HK-2 (cell line): ENCODE data around the gene JMJD1C.

Source experiments
- DNase-seq: peaks from one replicate; pipeline ENCODE4 v3.0.0-alpha.2; 2018; ENCODE audit not compliant: unreplicated experiment

The JMJD1C gene

DNA sequence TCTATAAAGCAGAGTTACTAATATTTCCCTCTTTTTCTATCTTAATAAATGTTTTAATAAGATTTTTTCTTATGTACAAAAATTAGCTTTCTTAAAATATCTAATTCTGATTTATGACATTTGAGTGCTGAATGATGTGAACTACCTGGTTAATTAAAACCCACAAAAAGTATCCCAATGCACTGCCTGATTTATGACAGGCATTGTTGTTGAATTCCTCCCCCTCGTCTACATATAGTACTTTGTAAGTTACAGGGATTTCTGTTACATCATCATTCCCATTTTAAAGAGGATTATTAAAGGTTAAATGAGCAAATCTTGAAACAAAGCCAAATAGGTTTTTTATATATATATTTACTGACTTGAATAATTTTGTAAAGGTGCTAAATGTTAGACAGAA lies 241.5 kb downstream of the JMJD1C start:
- no peak for DNase-seq

DNA sequence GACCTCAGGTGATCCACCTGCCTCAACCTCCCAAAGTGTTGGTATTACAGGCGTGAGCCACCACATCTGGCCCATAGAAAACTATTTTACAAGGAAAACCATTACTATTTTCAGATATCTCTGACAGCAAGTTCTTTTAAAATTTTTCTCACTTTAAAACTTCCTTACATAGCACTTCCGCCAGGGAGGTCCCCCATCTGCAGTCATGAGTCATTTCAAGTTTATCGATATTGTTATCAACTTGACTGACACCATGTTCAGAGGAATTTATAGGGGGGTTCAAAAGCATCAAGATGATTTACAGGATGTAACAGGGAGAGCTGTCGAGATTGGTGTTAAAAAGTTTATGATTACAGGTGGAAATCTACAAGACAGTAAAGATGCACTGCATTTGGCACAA lies 243.8 kb downstream of the JMJD1C start:
- DNase-seq, result no peak

DNA sequence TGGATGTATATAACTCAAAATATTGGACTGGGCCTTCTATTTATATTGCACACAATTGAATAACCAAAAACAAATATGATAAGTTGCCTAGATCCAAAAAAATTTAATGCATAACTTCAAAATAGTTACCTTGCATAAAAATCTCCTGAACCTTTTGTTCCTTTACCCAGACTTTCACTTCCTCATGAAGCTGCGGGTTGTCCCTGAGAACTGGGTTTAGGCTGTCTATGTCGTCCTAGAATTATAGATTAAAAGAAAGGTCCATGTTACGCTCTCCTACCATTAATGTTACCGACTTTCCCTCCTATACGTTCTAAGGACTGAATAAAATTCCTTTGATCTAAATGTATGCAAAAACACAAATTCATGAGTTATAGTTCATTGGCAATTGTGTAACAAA lies 246.0 kb downstream of the JMJD1C start:
- no peak for DNase-seq

DNA sequence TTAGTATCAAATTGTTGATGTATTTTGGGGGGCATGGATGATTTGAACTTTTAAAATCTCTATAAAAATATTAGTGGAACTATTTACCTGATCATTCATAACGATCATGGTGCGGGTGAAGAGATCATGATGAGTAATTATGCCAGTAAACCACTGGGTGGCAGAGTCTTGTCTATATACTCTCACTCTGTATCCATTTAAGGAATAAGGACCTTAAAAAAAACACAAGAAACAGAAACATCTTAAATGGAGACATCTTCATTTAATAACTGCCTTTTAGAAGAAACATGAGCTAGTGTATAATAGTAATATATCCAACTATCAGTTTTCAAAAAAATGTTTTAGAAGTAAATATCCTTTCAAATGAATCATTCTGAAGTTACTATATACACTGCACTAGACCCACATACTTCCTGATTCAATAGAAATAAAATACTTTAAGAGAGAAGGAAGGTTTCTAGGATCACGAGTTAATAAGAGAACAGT lies 248.6 kb downstream of the JMJD1C start:
- no peak for DNase-seq

DNA sequence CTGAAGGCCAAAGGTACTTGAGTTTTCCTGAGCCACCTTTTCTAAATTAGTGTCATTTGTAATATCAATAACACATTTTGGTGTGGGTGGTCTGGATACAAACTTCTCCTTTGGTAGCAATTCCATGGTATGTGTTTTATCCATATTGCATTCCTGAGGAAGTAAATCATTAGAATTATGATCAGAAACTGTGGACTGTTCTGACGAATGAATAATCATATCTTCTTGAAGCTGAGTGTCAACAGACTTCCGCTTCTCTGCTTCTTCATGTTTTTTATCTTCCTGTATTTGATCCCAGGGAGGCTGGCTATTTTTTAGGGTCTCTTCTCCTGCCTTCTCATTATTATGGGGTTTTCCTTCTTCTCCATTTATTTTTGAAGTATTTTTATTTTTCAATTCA lies 251.2 kb downstream of the JMJD1C start:
- DNase-seq, result no peak

DNA sequence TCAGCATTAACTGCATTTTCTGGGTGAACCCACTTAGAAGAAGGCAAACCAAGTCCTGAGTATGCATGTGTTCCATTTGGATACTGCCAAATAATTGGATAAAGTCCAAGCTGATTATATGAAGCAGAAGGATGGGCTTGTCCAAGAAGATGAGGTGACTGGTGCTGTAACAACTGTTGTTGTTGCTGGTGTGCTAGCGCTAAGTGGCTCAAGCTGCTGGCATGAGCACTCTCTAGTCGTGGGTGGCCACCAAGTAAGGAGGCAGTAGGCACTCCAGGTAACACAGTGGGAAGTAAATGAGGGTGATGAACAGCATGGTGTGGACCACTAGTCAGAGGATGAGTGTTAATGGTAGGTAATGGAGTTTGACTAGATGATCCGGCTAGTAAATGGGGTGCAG lies 252.3 kb downstream of the JMJD1C start:
- DNase-seq, result no peak

DNA sequence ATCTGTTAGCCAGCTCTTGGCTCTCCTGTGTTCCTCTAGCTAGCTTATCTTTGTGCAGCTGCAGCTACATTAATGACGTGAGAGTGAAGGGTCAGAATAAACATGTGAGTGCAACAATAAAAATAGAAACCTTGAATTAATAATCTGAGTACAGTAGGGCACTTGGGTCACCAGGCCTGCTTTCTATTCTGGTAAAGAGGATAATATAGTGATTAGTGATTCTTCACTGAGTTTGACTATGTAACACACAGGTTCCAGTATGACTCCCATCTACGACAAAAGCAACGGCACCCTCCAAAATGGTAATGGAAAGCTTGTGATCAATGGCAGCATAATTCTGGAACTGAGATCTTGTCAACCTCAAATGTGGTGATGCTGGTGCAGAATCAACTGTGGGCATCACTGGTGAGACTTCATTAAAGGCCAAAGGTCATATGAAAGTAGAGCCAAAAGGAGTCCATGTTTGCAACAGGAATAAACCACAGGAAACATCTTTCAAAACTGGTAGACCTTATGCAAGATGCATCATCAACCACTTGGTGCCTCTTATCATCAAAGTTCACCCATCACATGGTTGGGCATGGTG lies 255.1 kb downstream of the JMJD1C start:
- DNase-seq, result no peak

DNA sequence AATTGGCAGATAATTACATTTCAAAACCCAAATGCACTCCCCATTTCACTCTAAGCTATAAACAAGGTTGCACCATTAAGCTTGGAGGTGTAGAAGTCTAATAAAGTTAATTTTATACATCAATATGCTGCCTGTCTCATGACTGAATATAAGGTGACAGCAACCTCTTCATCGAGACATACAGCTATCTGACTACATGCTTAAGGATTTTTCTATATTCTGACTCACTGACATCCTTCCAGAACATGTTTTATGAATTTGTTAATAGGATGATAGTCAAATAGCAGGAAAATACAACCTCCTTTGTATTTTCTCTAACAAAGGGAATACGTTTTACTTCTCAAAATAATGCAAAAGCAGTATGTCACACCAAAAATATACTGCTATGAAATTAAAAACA lies 256.1 kb downstream of the JMJD1C start:
- no peak for DNase-seq

DNA sequence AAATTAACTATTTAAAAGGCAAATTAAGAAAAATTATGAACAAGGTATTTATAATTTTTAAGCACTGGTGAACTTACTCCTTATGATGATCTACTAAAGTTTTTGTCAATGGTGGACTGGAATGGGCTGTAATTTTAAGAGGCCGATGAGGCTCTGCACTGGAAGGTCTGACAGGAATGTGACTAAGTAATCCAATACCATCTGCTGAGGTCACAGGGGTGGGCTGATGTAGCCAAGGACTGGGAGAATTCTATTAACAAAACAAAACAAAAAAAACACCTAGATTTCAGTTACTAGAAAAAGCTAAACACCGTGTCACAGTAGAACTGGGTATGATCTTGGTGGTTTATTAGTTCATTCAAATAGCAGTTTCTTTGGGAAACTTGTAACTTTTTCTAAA lies 256.8 kb downstream of the JMJD1C start:
- DNase-seq, result peak; percentile 11

DNA sequence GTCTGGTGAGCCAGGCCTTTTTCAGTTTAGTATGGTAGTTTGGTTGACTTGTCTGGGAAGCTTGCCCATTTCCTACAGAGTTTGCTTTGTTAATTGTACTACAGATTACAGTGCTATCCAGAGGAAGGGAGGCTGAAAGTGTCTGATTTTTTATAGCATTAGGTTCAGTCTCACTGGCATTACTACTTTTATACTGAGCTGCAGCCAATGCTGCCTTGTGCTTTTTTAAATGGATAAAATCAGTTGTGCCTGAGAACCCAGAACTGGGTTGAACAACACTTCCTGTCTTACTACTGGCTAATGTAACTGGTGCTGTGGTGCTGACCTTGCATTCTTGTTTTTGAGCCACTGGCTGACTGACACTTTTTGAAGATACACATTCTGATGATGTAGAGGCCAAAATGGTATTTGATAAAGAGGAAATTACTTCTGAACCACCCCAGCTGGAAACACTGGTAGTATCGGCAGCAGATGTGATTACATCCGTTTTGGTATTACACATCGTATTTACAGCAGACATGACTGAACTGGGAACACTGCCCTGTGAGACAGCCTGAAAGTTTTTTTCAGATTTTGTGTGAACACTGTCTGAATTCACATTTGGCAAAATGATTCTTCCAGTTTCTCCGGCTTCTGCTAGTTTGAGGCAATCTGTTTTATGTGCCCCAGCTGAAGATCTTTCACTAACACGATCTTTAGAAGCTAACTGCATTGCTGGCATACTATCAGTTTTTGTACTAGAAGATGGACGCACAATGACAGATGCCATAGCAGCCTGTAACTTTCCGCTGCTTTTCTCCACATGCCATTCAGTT lies 258.6 kb downstream of the JMJD1C start:
- no peak for DNase-seq

DNA sequence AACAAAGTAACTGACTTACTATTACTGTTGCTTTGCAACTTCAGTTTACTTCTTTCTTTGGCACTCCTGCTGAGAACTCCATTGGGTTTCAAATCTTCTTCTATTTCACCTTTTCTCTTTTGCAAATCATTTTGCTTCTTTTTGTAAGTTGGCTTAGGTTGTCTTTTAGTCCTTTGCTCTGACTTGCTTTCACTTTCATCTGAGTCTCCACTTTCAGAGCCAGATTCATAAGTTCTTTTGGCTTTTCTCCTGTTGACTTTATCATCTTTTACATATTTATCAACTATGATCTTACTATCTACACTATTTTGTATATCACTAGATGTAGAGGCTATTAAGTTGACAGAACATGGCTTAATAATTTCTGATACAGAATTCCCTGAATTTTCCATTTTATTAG lies 259.2 kb downstream of the JMJD1C start:
- no peak for DNase-seq

DNA sequence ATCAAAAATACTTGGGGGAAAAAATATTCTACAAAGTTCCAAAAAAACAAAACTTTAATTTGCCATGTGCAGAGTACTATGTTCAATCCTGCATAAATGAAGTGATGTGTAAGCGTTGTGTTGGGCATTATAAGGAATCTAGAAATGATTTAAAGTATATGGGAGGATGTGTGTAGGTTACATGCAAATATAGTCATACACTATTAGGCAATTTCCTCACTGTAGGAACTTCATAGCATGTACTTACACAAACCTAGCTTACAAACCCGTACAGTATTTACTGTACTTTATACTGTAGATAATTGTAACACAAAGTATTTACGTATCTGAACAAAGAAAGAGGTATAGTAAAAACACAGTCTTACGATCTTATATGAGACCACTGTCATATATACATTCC lies 260.4 kb downstream of the JMJD1C start:
- DNase-seq, result no peak

DNA sequence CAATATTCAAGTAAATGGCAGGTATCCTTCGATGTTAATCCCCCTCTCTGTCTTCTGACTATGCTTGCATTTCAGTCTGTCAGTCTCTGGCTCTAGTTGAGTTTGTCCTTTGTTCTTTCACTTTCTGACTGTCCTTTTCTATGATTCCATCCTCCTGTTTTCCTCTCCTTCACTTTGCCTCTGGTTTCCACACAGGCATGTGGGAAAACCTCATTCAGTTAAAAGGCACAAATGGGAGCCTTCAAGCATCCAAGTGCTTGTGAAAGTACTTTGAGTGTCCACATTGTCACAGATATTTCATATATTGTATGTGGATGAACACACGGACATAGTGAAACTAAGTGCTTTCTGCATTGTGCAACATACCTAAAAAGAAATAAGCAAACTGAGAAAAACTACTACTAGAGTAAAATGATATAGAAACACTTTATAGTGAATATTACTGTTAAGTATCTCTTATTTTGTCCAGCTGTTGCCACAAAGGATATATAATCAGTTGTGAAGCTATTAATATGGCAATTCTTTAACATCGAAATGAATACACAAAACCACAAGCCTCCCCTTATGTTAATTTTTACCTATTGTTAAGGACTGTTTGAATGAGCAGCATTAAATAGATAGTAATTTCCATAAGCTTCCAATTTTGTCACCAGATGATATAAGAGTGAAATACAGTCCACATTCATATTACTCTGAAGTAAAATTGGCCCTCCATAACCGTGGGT lies 260.9 kb downstream of the JMJD1C start:
- no peak for DNase-seq

DNA sequence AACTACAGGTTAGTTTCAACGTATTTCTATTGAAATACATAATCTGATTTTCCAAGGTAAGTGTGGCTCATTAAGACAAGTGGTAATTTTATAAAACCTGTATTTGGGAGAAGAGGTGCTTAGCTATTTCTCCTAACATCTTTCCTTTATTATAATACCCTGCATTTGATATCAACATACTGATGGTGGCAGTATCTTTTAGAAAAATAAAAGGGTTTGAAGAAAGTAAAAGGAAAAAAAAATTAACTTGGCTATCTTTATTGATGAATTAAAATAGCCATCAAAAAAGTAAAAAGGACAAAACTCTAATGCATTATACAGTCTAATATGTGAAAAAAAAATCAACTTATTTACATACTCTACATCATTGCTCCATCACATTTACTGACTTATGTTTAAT lies 264.7 kb downstream of the JMJD1C start:
- no peak for DNase-seq

DNA sequence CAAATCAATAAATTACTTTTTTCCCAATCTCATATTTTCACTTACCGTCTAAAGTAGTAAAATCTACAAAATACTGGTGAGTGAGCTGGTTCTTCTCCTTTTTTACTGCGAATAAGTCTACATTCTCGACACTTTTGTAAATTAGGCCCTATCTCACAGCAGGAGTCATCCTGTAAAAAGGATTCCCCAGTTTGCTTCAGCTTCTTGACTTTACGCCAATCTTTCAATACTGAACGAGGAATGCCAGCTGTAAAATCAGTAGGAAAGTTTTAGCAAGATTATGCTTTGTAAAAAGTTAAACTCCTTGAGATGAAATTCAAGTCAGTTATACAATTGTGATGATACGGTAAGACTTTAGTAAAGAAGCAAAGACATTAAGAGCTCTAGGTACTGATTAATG lies 265.3 kb downstream of the JMJD1C start:
- DNase-seq, result no peak

DNA sequence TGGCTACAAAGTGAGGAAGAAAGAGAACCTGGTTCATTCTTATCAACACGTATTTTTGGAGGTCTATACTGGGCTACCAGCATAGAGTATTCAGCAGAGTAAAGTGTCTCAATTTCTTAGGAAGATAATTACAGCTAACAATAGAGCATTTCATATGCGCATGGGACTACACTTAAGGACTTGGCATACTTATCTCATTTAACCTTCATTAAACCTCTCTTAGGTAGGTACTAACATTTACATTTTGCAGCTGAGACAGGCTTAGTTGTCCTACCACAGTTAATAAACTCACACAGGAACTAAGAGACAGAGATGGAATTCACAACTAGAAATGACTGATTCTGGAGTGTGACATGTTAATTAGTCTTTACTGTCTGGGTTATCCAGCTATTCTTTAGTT lies 266.1 kb downstream of the JMJD1C start:
- DNase-seq, result no peak

DNA sequence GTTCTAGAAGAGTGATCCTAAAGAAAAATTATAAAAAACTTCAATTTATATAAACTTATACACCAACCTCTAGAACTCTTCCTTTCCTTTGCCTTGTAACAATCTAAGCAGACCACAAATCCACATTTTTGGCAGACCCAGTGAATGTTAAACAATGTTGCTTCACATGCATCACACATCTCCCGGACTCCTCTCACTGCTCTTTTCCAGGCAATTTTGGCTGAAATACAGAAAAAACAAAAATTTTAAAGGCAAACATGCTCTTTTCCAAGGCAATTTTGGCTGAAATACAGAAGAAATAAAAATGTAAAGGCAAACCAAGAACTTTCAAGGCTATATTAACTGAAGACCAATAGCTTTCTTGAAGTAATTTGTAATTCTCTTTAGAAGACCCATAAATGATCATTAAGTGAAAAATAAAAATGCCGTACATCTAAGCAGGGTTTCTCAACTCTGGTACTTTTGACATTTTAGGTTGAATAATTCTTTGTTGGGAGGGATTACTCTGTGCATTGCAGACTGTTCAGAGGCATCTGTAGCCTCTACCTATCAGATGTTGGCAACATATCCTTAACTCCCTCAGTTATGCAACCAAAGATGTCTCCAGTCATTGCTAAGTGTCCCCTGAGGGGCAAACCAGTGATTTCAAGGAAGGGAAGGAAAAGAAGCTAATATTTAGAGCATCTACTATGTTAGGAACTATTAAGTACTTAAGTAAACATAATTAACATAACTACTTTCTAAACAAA lies 268.3 kb downstream of the JMJD1C start:
- no peak for DNase-seq

DNA sequence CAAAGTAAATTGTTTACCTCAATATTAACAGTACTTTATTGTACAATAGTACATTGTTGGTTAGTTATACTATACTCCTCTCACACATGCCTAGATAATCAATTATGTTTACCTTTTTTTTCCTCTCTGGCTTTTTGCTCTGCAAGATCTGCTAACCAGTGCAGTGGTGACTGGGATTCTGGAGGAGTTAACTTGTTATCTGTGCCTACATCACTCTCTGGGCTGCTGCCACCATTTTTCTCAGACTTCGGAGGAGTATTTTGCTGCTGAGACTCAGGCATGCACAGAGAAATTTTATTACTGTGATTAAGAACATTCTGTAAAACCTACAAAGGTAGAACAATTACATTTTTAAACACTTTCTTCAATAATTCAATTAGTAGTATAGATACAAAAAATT lies 273.0 kb downstream of the JMJD1C start:
- no peak for DNase-seq

DNA sequence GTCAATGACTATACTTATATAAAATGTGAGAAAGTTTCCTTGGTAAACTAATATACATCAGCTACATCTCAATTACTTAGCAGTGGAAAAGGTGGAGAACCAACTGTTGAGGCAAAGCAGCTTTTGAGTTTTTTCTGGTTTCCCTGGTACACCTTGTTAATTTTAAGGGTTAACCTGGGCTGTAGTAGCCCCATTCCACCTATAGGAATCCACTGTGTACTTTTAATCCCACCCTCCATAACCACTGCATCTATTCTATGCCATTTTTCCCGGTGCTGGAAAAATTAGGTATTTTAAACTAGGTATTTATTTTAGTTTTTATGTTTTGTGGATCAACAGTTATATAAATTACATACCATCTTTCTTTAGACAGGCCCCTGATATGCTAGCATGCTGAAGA lies 290.2 kb downstream of the JMJD1C start:
- DNase-seq, result no peak

DNA sequence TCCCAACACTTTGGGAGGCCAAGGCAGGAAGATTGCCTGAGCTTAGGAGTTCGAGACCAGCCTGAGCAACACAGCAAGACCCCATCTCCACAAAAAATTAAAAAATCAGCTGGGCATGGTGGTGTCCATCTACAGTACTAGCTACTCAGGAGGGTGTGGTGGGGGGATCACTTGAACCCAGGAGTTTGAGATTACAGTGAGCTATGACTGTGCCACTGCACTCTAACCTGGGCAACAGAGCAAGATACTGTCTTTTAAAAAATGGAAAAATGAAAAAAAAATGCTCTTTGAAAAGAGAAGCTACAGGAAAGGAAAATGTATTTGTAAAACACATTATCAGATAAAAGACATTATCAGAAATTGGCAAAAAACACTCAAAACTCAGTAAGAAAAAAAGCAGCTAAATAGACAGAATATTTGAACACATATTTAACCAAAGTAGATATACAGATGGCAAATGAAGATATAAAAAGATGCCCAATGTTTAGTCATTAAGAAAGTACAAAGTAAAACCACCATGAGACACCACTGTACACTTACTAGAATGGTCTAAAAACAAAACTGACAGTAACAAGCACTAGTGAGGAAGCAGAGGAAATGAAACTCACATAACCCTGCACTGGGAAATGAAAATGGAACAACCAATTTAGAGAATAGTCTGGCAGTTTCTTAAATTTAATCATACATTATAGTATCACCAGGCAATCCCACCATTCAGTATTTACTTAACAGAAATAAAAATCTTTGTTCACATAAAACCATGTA lies 292.1 kb downstream of the JMJD1C start:
- DNase-seq, result no peak

DNA sequence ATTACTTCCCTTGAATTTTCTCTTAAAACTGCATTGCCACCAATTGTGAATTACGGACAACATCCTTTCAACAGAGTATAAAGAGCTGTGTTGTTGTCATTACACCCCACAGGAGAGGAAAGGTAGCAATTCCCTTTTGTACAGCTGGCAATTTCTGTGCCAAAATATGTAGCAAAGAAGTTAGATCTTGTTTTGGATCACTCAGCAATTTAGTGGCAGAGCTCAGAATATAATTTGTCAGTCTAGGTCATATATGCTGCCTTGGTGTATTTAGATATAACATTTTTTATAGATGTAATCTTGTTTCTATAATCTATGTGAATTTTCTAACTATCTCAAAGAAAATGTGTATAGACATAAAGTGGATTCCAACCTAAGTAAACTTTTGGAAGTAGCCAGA lies 293.9 kb downstream of the JMJD1C start:
- no peak for DNase-seq
